ENCODE data around the gene ZNF177.

DNA sequence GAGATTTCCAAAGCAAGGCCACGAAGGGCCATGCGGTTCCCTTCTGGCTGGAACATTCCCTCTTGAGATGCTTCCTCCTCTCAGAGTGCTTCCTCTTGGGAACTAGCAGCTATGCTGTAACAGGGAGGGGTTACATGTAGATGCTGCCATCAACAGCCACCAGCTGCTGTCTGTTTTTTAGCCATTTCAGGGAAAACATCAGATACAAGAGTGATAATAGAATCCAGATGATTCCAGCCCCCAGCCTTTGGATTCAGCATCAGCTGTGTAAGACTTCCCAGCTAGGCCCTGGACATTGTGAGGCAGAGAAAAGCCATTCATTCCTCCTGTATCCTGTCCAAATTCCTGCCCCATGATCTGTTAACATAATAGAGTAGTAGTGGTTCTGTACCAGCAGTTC lies 8.2 kb upstream of the ZNF177 start:
- no peak for TF ChIP-seq POLR2A (IDR thresholded peaks at IDR 0.05; ENCODE audit: low read depth, low read length)
- TF ChIP-seq, protein P1, sequence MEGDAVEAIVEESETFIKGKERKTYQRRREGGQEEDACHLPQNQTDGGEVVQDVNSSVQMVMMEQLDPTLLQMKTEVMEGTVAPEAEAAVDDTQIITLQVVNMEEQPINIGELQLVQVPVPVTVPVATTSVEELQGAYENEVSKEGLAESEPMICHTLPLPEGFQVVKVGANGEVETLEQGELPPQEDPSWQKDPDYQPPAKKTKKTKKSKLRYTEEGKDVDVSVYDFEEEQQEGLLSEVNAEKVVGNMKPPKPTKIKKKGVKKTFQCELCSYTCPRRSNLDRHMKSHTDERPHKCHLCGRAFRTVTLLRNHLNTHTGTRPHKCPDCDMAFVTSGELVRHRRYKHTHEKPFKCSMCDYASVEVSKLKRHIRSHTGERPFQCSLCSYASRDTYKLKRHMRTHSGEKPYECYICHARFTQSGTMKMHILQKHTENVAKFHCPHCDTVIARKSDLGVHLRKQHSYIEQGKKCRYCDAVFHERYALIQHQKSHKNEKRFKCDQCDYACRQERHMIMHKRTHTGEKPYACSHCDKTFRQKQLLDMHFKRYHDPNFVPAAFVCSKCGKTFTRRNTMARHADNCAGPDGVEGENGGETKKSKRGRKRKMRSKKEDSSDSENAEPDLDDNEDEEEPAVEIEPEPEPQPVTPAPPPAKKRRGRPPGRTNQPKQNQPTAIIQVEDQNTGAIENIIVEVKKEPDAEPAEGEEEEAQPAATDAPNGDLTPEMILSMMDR (IDR thresholded peaks at IDR 0.05; ENCODE audit: extremely low read depth in 1 of 2, insufficient read depth in 1 of 2, low read depth in 1 of 2, low read length in 2 of 2), result no peak
- no peak for TF ChIP-seq EZH2 (IDR thresholded peaks at IDR 0.05; ENCODE audit: borderline replicate concordance, low read depth, low read length, severe bottlenecking)
- no peak for TF ChIP-seq POLR2AphosphoS5 (IDR thresholded peaks at IDR 0.05; ENCODE audit: insufficient read depth, low read depth, low read length)
- TF ChIP-seq FOS (IDR thresholded peaks at IDR 0.05; ENCODE audit: borderline replicate concordance, insufficient read depth, low read length), result no peak
- TF ChIP-seq, protein P2, sequence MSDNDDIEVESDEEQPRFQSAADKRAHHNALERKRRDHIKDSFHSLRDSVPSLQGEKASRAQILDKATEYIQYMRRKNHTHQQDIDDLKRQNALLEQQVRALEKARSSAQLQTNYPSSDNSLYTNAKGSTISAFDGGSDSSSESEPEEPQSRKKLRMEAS (IDR thresholded peaks at IDR 0.05; ENCODE audit: insufficient read depth, insufficient read length), result no peak
- TF ChIP-seq GATA2 (IDR thresholded peaks at IDR 0.05; ENCODE audit: insufficient read depth, insufficient read length, low read depth, low read length), result no peak

Measured in endothelial cell of umbilical vein (primary cell).